SH-SY5Y (cell line): ENCODE measurements around the gene ANXA11.

ENCODE experiments used
- GATA2 ChIP-seq: IDR thresholded peaks from 2 replicates; pipeline ENCODE4 v1.6.1; 2011; ENCODE audit warnings: mild to moderate bottlenecking, low read depth, low read length
- GATA3 ChIP-seq: IDR thresholded peaks from 2 replicates; pipeline ENCODE4 v1.6.1; 2011; ENCODE audit warnings: low read depth, mild to moderate bottlenecking, low read length, moderate library complexity

GRCh38 chr10:80168162-80168511 lies 37.2 kb downstream of the ANXA11 start:
- TF ChIP-seq GATA3 (no peak), GATA2 (no peak)
